HepG2 (cell line): Measurements from ENCODE around the gene MIDN. TPM values are rescaled to one million over a fixed set of nuclear protein-coding genes. Genes with fewer than 3 reads are reported as not detected.

ENCODE experiments used
- BRCA1 ChIP-seq: sonication (generic); formaldehyde crosslinking; IDR thresholded peaks from 2 replicates; pipeline ENCODE4 v1.4.0; 2020; ENCODE audit warnings: missing genetic modification reagents
- GLMP ChIP-seq: sonication (generic); formaldehyde crosslinking; IDR thresholded peaks from 2 replicates; pipeline ENCODE4 v1.9.0; 2021; ENCODE audit warnings: missing genetic modification reagents, mild to moderate bottlenecking, borderline replicate concordance
- IRX3 ChIP-seq: sonication (generic); formaldehyde crosslinking; IDR thresholded peaks from 2 replicates; pipeline ENCODE4 v1.8.1; 2023; ENCODE audit warnings: mild to moderate bottlenecking, low read depth, missing genetic modification reagents, borderline replicate concordance
- KAT2B ChIP-seq: fragments of 150-350 bp; IDR thresholded peaks from 2 replicates; pipeline ENCODE4 v1.6.1; 2014; ENCODE audit warnings: low read depth, low read length, borderline replicate concordance
- ZBTB14 ChIP-seq: sonication (generic); formaldehyde crosslinking; IDR thresholded peaks from 2 replicates; pipeline ENCODE4 v1.4.0; 2020; ENCODE audit warnings: missing genetic modification reagents
- ZBTB2 ChIP-seq: sonication (generic); formaldehyde crosslinking; IDR thresholded peaks from 2 replicates; pipeline ENCODE4 v1.8.0; 2022; ENCODE audit warnings: low read depth, missing genetic modification reagents
- ZBTB39 ChIP-seq: sonication (generic); formaldehyde crosslinking; IDR thresholded peaks from 2 replicates; pipeline ENCODE4 v1.5.0; 2020; ENCODE audit warnings: missing genetic modification reagents
- ZBTB8A ChIP-seq: sonication (generic); formaldehyde crosslinking; IDR thresholded peaks from 2 replicates; pipeline ENCODE4 v1.4.0; 2020; ENCODE audit warnings: mild to moderate bottlenecking, low read depth, missing genetic modification reagents, borderline replicate concordance
- ZNF18 ChIP-seq: sonication (generic); formaldehyde crosslinking; IDR thresholded peaks from 2 replicates; pipeline ENCODE4 v1.8.0; 2022; ENCODE audit warnings: mild to moderate bottlenecking, missing genetic modification reagents; ENCODE audit not compliant: insufficient replicate concordance
- ZNF235 ChIP-seq: sonication (generic); formaldehyde crosslinking; IDR thresholded peaks from 2 replicates; pipeline ENCODE4 v1.8.1; 2023; ENCODE audit warnings: mild to moderate bottlenecking, missing genetic modification reagents, borderline replicate concordance
- ZNF414 ChIP-seq: sonication (generic); formaldehyde crosslinking; IDR thresholded peaks from 2 replicates; pipeline ENCODE4 v1.5.0; 2020; ENCODE audit warnings: missing genetic modification reagents
- ZNF512B ChIP-seq: sonication (generic); formaldehyde crosslinking; IDR thresholded peaks from 2 replicates; pipeline ENCODE4 v1.5.1; 2020; ENCODE audit warnings: missing genetic modification reagents, mild to moderate bottlenecking, borderline replicate concordance
- ZNF652 ChIP-seq: IDR thresholded peaks from 2 replicates; pipeline ENCODE4 v1.6.1; 2016; ENCODE audit warnings: low read depth, borderline replicate concordance
- ZNF710 ChIP-seq: sonication (generic); formaldehyde crosslinking; IDR thresholded peaks from 2 replicates; pipeline ENCODE4 v1.5.0; 2020; ENCODE audit warnings: mild to moderate bottlenecking, missing genetic modification reagents, borderline replicate concordance
- polyA plus RNA-seq, 8 experiments: library from polyadenylated mRNA; depleted of rRNA in 3 of 8; stranded (reverse) in 7 of 8; unstranded in 1 of 8; fragments of >200 nt; fragmentation: Illumina TruSeq in 4 of 8; extraction: Trizol in 4 of 8; gene quantifications; 2 replicates each; pipeline versions ENCODE4 v1.2.1 to v1.2.3, GENCODE V29; 2011 to 2016; ENCODE audit warnings: low read depth in 4 of 8, missing spikeins in 1 of 8, mixed read lengths in 1 of 8; ENCODE audit not compliant: insufficient read depth in 1 of 8
- total RNA-seq, 5 experiments: library from RNA; depleted of rRNA; stranded (reverse); fragments of >200 nt; fragmentation: Illumina TruSeq; extraction: Trizol; gene quantifications; 2 replicates each; pipeline ENCODE4 v1.2.3, GENCODE V29; 2016; ENCODE audit warnings: low read depth in 1 of 5

MIDN gene
- total and polyA plus RNA-seq, 2 of the 13 experiments (the other 11 are each of a cell fraction or from before 2014, with no cell fraction given), result 8.4 to 18.0 TPM

GRCh38 chr19:1265615-1266128 is 17.3 kb downstream of the MIDN start (continued):
- TF ChIP-seq ZNF652 (CRISPR knock-in tag), result peak; percentile 92
- TF ChIP-seq ZBTB2, result no peak
- TF ChIP-seq ZNF710 (CRISPR knock-in tag), result no peak
- TF ChIP-seq ZNF414 (CRISPR knock-in tag), result no peak
- TF ChIP-seq ZNF18, result no peak
- no peak for TF ChIP-seq ZNF512B (CRISPR knock-in tag)
- TF ChIP-seq ZBTB39 (CRISPR knock-in tag), result 0 out of 2 replicates have a peak, but pooled peaks have one; percentile 17
- TF ChIP-seq BRCA1 (CRISPR knock-in tag), result no peak
- TF ChIP-seq ZBTB8A (CRISPR knock-in tag), result 0 out of 2 replicates have a peak, but pooled peaks have one; percentile 26
- no peak for TF ChIP-seq IRX3 (CRISPR knock-in tag)
- TF ChIP-seq ZBTB14 (CRISPR knock-in tag), result no peak
- no peak for TF ChIP-seq ZNF235 (CRISPR knock-in tag)
- no peak for TF ChIP-seq GLMP (CRISPR knock-in tag)
- no peak for TF ChIP-seq KAT2B
